ENCODE measurements around the gene FBXL16. TPM values are rescaled to one million over a fixed set of nuclear protein-coding genes. Genes with fewer than 3 reads are reported as not detected.
"Not testable (repeated sequence)": the region's sequence is repeated elsewhere in the genome, so short reads cannot be mapped to it uniquely, and the experiment has no call there.

FBXL16 gene
- total RNA-seq, 1 donor from 2014 or later = 85.1 TPM

- no peak overlapping the region for H3K4me3 Mint-ChIP-seq (ENCODE audit: unreplicated experiment)
- TF ChIP-seq CTCF (IDR thresholded peaks at IDR 0.05; ENCODE audit: partially characterized antibody, unreplicated experiment) = no peak
- peaks cover 28% of the 10 kb centered on the region for H3K27me3 Mint-ChIP-seq (ENCODE audit: unreplicated experiment)
- H3K27ac Mint-ChIP-seq (ENCODE audit: unreplicated experiment) = no peak overlapping the region
- DNase-seq = no peak
- no peaks in the 10 kb centered on the region for H3K36me3 Mint-ChIP-seq (ENCODE audit: unreplicated experiment)
- H3K9me3 Mint-ChIP-seq (ENCODE audit: unreplicated experiment) = peaks cover 18% of the 10 kb centered on the region
- H3K4me1 Mint-ChIP-seq (ENCODE audit: low read depth, unreplicated experiment) = peaks cover 8% of the 10 kb centered on the region
Observed at GRCh38 chr16:694863-695354, 10.7 kb downstream of the FBXL16 start.

- no peak for DNase-seq
- H3K27me3 Mint-ChIP-seq (ENCODE audit: unreplicated experiment) = peaks cover 28% of the 10 kb centered on the region
Observed at GRCh38 chr16:694187-694862, 11.3 kb downstream of the FBXL16 start.

GRCh38 chr16:693766-694165 is 11.8 kb downstream of the FBXL16 start:
- Mint-ChIP-seq H3K36me3 (ENCODE audit: unreplicated experiment) (no peaks in the 10 kb centered on the region), H3K27ac (ENCODE audit: unreplicated experiment) (no peak overlapping the region), H3K9me3 (ENCODE audit: unreplicated experiment) (peaks cover 18% of the 10 kb centered on the region), H3K4me3 (ENCODE audit: unreplicated experiment) (no peak overlapping the region), H3K27me3 (ENCODE audit: unreplicated experiment) (peaks cover 30% of the 10 kb centered on the region), H3K4me1 (ENCODE audit: low read depth, unreplicated experiment) (peaks cover 10% of the 10 kb centered on the region)
- no peak for TF ChIP-seq CTCF (IDR thresholded peaks at IDR 0.05; ENCODE audit: partially characterized antibody, unreplicated experiment)
- DNase-seq = no peak

More at GRCh38 chr16:694187-694862, 11.3 kb downstream of the FBXL16 start:
- no peak overlapping the region for H3K4me3 Mint-ChIP-seq (ENCODE audit: unreplicated experiment)
- peaks cover 18% of the 10 kb centered on the region for H3K9me3 Mint-ChIP-seq (ENCODE audit: unreplicated experiment)
- H3K27ac Mint-ChIP-seq (ENCODE audit: unreplicated experiment) = no peak overlapping the region
- peaks cover 9% of the 10 kb centered on the region for H3K4me1 Mint-ChIP-seq (ENCODE audit: low read depth, unreplicated experiment)
- TF ChIP-seq CTCF (IDR thresholded peaks at IDR 0.05; ENCODE audit: partially characterized antibody, unreplicated experiment) = no peak
- H3K36me3 Mint-ChIP-seq (ENCODE audit: unreplicated experiment) = no peaks in the 10 kb centered on the region

GRCh38 chr16:693364-693763 is 12.2 kb downstream of the FBXL16 start:
- peaks cover 18% of the 10 kb centered on the region for H3K9me3 Mint-ChIP-seq (ENCODE audit: unreplicated experiment)
- H3K4me1 Mint-ChIP-seq (ENCODE audit: low read depth, unreplicated experiment) = peaks cover 10% of the 10 kb centered on the region
- no peak for DNase-seq
- no peak for TF ChIP-seq CTCF (IDR thresholded peaks at IDR 0.05; ENCODE audit: partially characterized antibody, unreplicated experiment)
- no peaks in the 10 kb centered on the region for H3K36me3 Mint-ChIP-seq (ENCODE audit: unreplicated experiment)
- no peak overlapping the region for H3K27ac Mint-ChIP-seq (ENCODE audit: unreplicated experiment)
- H3K27me3 Mint-ChIP-seq (ENCODE audit: unreplicated experiment) = peaks cover 31% of the 10 kb centered on the region
- no peak overlapping the region for H3K4me3 Mint-ChIP-seq (ENCODE audit: unreplicated experiment)

- TF ChIP-seq CTCF (IDR thresholded peaks at IDR 0.05; ENCODE audit: partially characterized antibody, unreplicated experiment) = no peak
- Mint-ChIP-seq H3K27me3 (ENCODE audit: unreplicated experiment) (peaks cover 30% of the 10 kb centered on the region), H3K9me3 (ENCODE audit: unreplicated experiment) (peaks cover 18% of the 10 kb centered on the region), H3K36me3 (ENCODE audit: unreplicated experiment) (no peaks in the 10 kb centered on the region), H3K4me1 (ENCODE audit: low read depth, unreplicated experiment) (peaks cover 10% of the 10 kb centered on the region), H3K4me3 (ENCODE audit: unreplicated experiment) (peak overlapping the region; percentile 64), H3K27ac (ENCODE audit: unreplicated experiment) (peak overlapping the region; percentile 77)
- no peak for DNase-seq
Observed at GRCh38 chr16:692356-693108, 13.1 kb downstream of the FBXL16 start.

GRCh38 chr16:691242-691641 is 14.4 kb downstream of the FBXL16 start:
- peaks cover 25% of the 10 kb centered on the region for H3K27me3 Mint-ChIP-seq (ENCODE audit: unreplicated experiment)
- not testable (repeated sequence) for H3K36me3 Mint-ChIP-seq (ENCODE audit: unreplicated experiment); DNase-seq; H3K27ac Mint-ChIP-seq (ENCODE audit: unreplicated experiment); H3K4me1 Mint-ChIP-seq (ENCODE audit: low read depth, unreplicated experiment)
- peaks cover 17% of the 10 kb centered on the region for H3K9me3 Mint-ChIP-seq (ENCODE audit: unreplicated experiment)
- peak overlapping the region; percentile 64 for H3K4me3 Mint-ChIP-seq (ENCODE audit: unreplicated experiment)
